Stimulated activated naive B cell treated with anti-CD40 and anti-IgM and Interleukin-4, amounts not matched to agents 10 μg/mL and 1 μg/mL and 100 μg/mL, for 72 hours (primary cell): ENCODE results near the gene ZNF594.
"Not testable (repeated sequence)": the region's sequence is repeated elsewhere in the genome, so short reads cannot be mapped to it uniquely, and the experiment has no call there.

Source experiments
- ATAC-seq, 2 donors: fragments of 150-1000 bp; cut with Tn5 transposase; replicated peaks; 2 replicates each; pipeline ENCODE4 v1.10.0; 2021; ENCODE audit warnings: moderate library complexity in 1 of 2
- DNase-seq: peaks from one replicate; pipeline ENCODE4 v3.0.0; 2021
- H3K27ac Mint-ChIP-seq: one replicate; pipeline ENCODE4 v1.8.0; 2022; ENCODE audit warnings: mild to moderate bottlenecking, mixed read lengths
- H3K27me3 Mint-ChIP-seq, 2 donors: one replicate each; pipeline ENCODE4 v1.8.0; 2022; ENCODE audit warnings: mixed read lengths in 2 of 2
- H3K36me3 Mint-ChIP-seq, 2 donors: one replicate each; pipeline ENCODE4 v1.8.0; 2022; ENCODE audit warnings: mixed read lengths in 2 of 2, mild to moderate bottlenecking in 1 of 2
- H3K4me1 Mint-ChIP-seq, 2 donors: one replicate each; pipeline ENCODE4 v1.8.0; 2022; ENCODE audit warnings: mixed read lengths in 2 of 2, mild to moderate bottlenecking in 1 of 2
- H3K4me3 Mint-ChIP-seq, 2 donors: one replicate each; pipeline ENCODE4 v1.8.0; 2022; ENCODE audit warnings: mild to moderate bottlenecking in 2 of 2, mixed read lengths in 2 of 2, moderate library complexity in 1 of 2
- H3K9me3 Mint-ChIP-seq, 2 donors: one replicate each; pipeline ENCODE4 v1.8.0; 2022; ENCODE audit warnings: mixed read lengths in 2 of 2, mild to moderate bottlenecking in 1 of 2

Gene ZNF594

GRCh38 chr17:5182597-5183409 is 8.9 kb downstream of the ZNF594 start:
- no peak for ATAC-seq
- DNase-seq: no peak
- peaks cover 33 to 34% of the 10 kb centered on the region in 2 donors for H3K9me3 Mint-ChIP-seq
- no peaks in the 10 kb centered on the region for H3K27me3 Mint-ChIP-seq
- peaks cover 66 to 79% of the 10 kb centered on the region in 2 donors for H3K36me3 Mint-ChIP-seq
- peaks cover 5 to 6% of the 10 kb centered on the region in 2 donors for H3K4me1 Mint-ChIP-seq
- H3K4me3 Mint-ChIP-seq: peak overlapping the region in 1 of 2 donors; percentile 50
- peak overlapping the region; percentile 85 for H3K27ac Mint-ChIP-seq

GRCh38 chr17:5181509-5182305 is 10.0 kb downstream of the ZNF594 start:
- no peak for DNase-seq
- Mint-ChIP-seq H3K27me3 (no peaks in the 10 kb centered on the region), H3K27ac (peak overlapping the region; percentile 72), H3K9me3 (peaks cover 28 to 29% of the 10 kb centered on the region in 2 donors), H3K4me1 (peaks cover under 1 to 3% of the 10 kb centered on the region in 2 donors), H3K36me3 (peaks cover 60 to 79% of the 10 kb centered on the region in 2 donors), H3K4me3 (peak overlapping the region in 1 of 2 donors; percentile 13)
- ATAC-seq: no peak

- DNase-seq (no peak), ATAC-seq (no peak)
- H3K27me3 Mint-ChIP-seq: no peaks in the 10 kb centered on the region
- peaks cover 51 to 72% of the 10 kb centered on the region in 2 donors for H3K36me3 Mint-ChIP-seq
- peak overlapping the region; percentile 51 for H3K27ac Mint-ChIP-seq
- H3K9me3 Mint-ChIP-seq: peaks cover 24 to 26% of the 10 kb centered on the region in 2 donors
- no peak overlapping the region for H3K4me3 Mint-ChIP-seq
- peaks cover 0 to 2% of the 10 kb centered on the region in 2 donors for H3K4me1 Mint-ChIP-seq
These were observed 12.7 kb downstream of the ZNF594 start for GRCh38 chr17:5179003-5179402.

GRCh38 chr17:5175027-5175426 is 16.6 kb downstream of the ZNF594 start:
- H3K4me1 Mint-ChIP-seq, H3K9me3 Mint-ChIP-seq, H3K4me3 Mint-ChIP-seq, ATAC-seq, H3K27ac Mint-ChIP-seq, DNase-seq, H3K27me3 Mint-ChIP-seq: not testable (repeated sequence)
- H3K36me3 Mint-ChIP-seq: peaks cover 27 to 36% of the 10 kb centered on the region in 2 donors

GRCh38 chr17:5165791-5166564 is 25.7 kb downstream of the ZNF594 start:
- H3K27ac Mint-ChIP-seq: peak overlapping the region; percentile 85
- H3K4me1 Mint-ChIP-seq: peaks cover 14 to 22% of the 10 kb centered on the region in 2 donors
- not testable (repeated sequence) for H3K9me3 Mint-ChIP-seq, H3K27me3 Mint-ChIP-seq, H3K4me3 Mint-ChIP-seq, H3K36me3 Mint-ChIP-seq, DNase-seq
- ATAC-seq: peak in 1 of 2 donors; percentile 46

- Mint-ChIP-seq H3K27me3 (peaks cover 0 to 2% of the 10 kb centered on the region in 2 donors), H3K4me1 (peaks cover 14 to 22% of the 10 kb centered on the region in 2 donors), H3K36me3 (no peaks in the 10 kb centered on the region), H3K9me3 (no peaks in the 10 kb centered on the region), H3K27ac (no peak overlapping the region), H3K4me3 (no peak overlapping the region)
- DNase-seq (no peak), ATAC-seq (no peak)
These were observed 27.2 kb downstream of the ZNF594 start for GRCh38 chr17:5164436-5164835.

GRCh38 chr17:5161793-5162192 is 29.9 kb downstream of the ZNF594 start:
- not testable (repeated sequence) for DNase-seq, H3K27ac Mint-ChIP-seq, H3K36me3 Mint-ChIP-seq, H3K9me3 Mint-ChIP-seq, H3K4me3 Mint-ChIP-seq
- Mint-ChIP-seq H3K4me1 (peaks cover 10 to 17% of the 10 kb centered on the region in 2 donors), H3K27me3 (peaks cover 13 to 20% of the 10 kb centered on the region in 2 donors)
- ATAC-seq: peak in 1 of 2 donors; percentile 50

GRCh38 chr17:5160702-5161101 is 31.0 kb downstream of the ZNF594 start:
- not testable (repeated sequence) for H3K36me3 Mint-ChIP-seq

GRCh38 chr17:5146122-5146521 is 45.5 kb downstream of the ZNF594 start:
- not testable (repeated sequence) for H3K4me1 Mint-ChIP-seq, H3K27ac Mint-ChIP-seq, H3K9me3 Mint-ChIP-seq, H3K36me3 Mint-ChIP-seq, H3K4me3 Mint-ChIP-seq, H3K27me3 Mint-ChIP-seq, ATAC-seq, DNase-seq

More at GRCh38 chr17:5160702-5161101, 31.0 kb downstream of the ZNF594 start:
- not testable (repeated sequence) for H3K4me1 Mint-ChIP-seq, ATAC-seq, H3K4me3 Mint-ChIP-seq, H3K27ac Mint-ChIP-seq, H3K9me3 Mint-ChIP-seq, DNase-seq
- H3K27me3 Mint-ChIP-seq: peaks cover 13 to 20% of the 10 kb centered on the region in 2 donors

- not testable (repeated sequence) for H3K4me3 Mint-ChIP-seq, H3K27me3 Mint-ChIP-seq, H3K27ac Mint-ChIP-seq, H3K36me3 Mint-ChIP-seq, H3K9me3 Mint-ChIP-seq, ATAC-seq, H3K4me1 Mint-ChIP-seq, DNase-seq
These were observed 48.8 kb downstream of the ZNF594 start for GRCh38 chr17:5142877-5143276.

- Mint-ChIP-seq H3K27ac (no peak overlapping the region), H3K4me3 (no peak overlapping the region), H3K9me3 (no peaks in the 10 kb centered on the region), H3K36me3 (no peaks in the 10 kb centered on the region), H3K27me3 (peaks cover 0 to 4% of the 10 kb centered on the region in 2 donors), H3K4me1 (no peaks in the 10 kb centered on the region)
- ATAC-seq (no peak), DNase-seq (no peak)
These were observed 52.3 kb downstream of the ZNF594 start for GRCh38 chr17:5139458-5139732.

- DNase-seq (no peak), ATAC-seq (no peak)
- peaks cover 0 to 4% of the 10 kb centered on the region in 2 donors for H3K27me3 Mint-ChIP-seq
- no peaks in the 10 kb centered on the region for H3K36me3 Mint-ChIP-seq
- H3K4me3 Mint-ChIP-seq: no peak overlapping the region
- no peak overlapping the region for H3K27ac Mint-ChIP-seq
- no peaks in the 10 kb centered on the region for H3K4me1 Mint-ChIP-seq
- H3K9me3 Mint-ChIP-seq: no peaks in the 10 kb centered on the region
These were observed 52.8 kb downstream of the ZNF594 start for GRCh38 chr17:5138616-5139457.

- not testable (repeated sequence) for H3K9me3 Mint-ChIP-seq, H3K36me3 Mint-ChIP-seq, H3K4me1 Mint-ChIP-seq, H3K27me3 Mint-ChIP-seq, ATAC-seq, H3K27ac Mint-ChIP-seq, DNase-seq, H3K4me3 Mint-ChIP-seq
These were observed 53.5 kb downstream of the ZNF594 start for GRCh38 chr17:5138198-5138544.
